Right cardiac atrium (tissue), 5 donors: ENCODE results near the gene RFC3. TPM values are rescaled to one million over a fixed set of nuclear protein-coding genes. Genes with fewer than 3 reads are reported as not detected.
A peak's percentile ranks its signal among the peaks of the same experiment; 100 is the strongest.
"Not testable (repeated sequence)": the region's sequence is repeated elsewhere in the genome, so short reads cannot be mapped to it uniquely, and the experiment has no call there.

Source experiments
- ATAC-seq, 2 donors: fragments of 200-7000 bp; cut with Tn5 transposase; one replicate each; pipeline versions ENCODE4 v1.8.0 to v1.9.1; 2020; ENCODE audit warnings: moderate library complexity in 2 of 2, mild to moderate bottlenecking in 1 of 2
- DNase-seq, 3 donors: peaks; one replicate each; pipeline ENCODE4 v3.0.0-alpha.2; 2020
- H3K27ac ChIP-seq: one replicate; pipeline ENCODE4 v1.5.1; 2013; ENCODE audit warnings: mild to moderate bottlenecking, low read length, control low read depth, moderate library complexity
- H3K27me3 ChIP-seq: one replicate; pipeline ENCODE4 v1.6.1; 2013; ENCODE audit not compliant: control insufficient read depth, insufficient read depth
- H3K4me1 ChIP-seq: one replicate; pipeline ENCODE4 v1.6.1; 2013; ENCODE audit warnings: low read length; ENCODE audit not compliant: control insufficient read depth, insufficient read depth
- H3K4me3 ChIP-seq: one replicate; pipeline ENCODE4 v1.5.1; 2013; ENCODE audit warnings: low read length, control low read depth
- H3K9me3 ChIP-seq: one replicate; pipeline ENCODE4 v1.6.1; 2013; ENCODE audit warnings: low read length; ENCODE audit not compliant: control insufficient read depth
- WGBS: extraction: QIAGEN DNeasy Blood & Tissue Kit; methylation state at CpG from one replicate; pipeline ENCODE4 v1.1.7; 2013; 5-methylcytosine and 5-hydroxymethylcytosine counted together
- intact Hi-C, 4 donors: fragments of 100-400 bp; cut with DNase I; formaldehyde crosslinking; loops; one replicate each; pipeline versions ENCODE4 v1.11.0 to v1.14.0; 2022 to 2023
- polyA plus RNA-seq: library from polyadenylated mRNA; stranded (reverse); fragments of 200-250 nt; gene quantifications from one replicate; pipeline ENCODE4 v1.2.3, GENCODE V29; 2013
- total RNA-seq, 4 donors: library from RNA; stranded (reverse); fragmentation: NEBNext Ultra II Directional; extraction: Animal tissue kit (Norgen Biotek cat#: 25700); gene quantifications; one replicate each; pipeline ENCODE4 v1.2.1, GENCODE V29; 2021
- donor health status: healthy with polysubstance abuse.
- donor health status: DM: no; HTN: yes; CAD: no.
- donor health status: DM: no; HTN: no; CAD: no.
- donor health status: DM: no; HTN: yes; CAD: no; lungs with severe emphysema.
- donor health status: DM: yes; HTN: yes; CAD: no.

Gene RFC3
- total and polyA plus RNA-seq, 5 donors, result 3.4 to 6.6 (median 4.1) TPM

DNA sequence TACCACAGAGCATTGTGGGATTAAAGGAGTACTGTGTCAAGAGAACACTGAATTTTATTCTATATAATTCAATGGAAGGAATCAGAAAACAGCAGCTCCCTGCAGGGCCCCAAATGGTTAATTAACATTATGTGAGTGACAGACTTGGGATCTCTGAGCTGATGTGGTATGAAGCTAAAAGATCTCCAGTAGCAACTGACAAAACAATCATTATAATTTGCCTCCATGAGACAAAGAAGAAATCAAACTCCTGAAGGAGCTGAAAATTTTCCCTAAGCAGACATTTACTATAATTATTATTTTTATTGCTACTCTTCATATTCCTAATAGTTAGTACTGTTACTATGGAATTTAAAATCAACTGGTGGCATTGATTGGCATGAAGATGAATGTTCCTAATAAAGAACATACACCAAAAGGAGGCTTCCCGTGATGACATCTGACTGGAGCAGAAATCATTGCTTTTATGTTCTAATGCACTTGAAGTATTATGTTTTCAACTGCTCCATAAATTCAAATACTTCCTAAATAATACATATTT, 28.8 kb upstream of the RFC3 start:
- Histone ChIP-seq H3K9me3 (no peaks in the 10 kb centered on the region), H3K4me3 (no peak overlapping the region), H3K27ac (no peak overlapping the region), H3K27me3 (no peaks in the 10 kb centered on the region), H3K4me1 (no peaks in the 10 kb centered on the region)
- intact Hi-C loops, result no loop called here
- DNase-seq, result no peak
- no peak for ATAC-seq
- 86% methylated on average over 1 of the region's 1 CpG for WGBS

- DNase-seq, result no peak
- H3K27ac ChIP-seq, result no peak overlapping the region
- H3K9me3 ChIP-seq, result no peaks in the 10 kb centered on the region
- intact Hi-C loops, result no loop called here
- H3K27me3 ChIP-seq, result no peaks in the 10 kb centered on the region
- H3K4me3 ChIP-seq, result no peak overlapping the region
- no peaks in the 10 kb centered on the region for H3K4me1 ChIP-seq
- ATAC-seq, result no peak
- WGBS, result 44% methylated on average over 4 of the region's 4 CpGs
These were observed 28.2 kb upstream of the RFC3 start for GRCh38 chr13:33789739-33790138.

DNA sequence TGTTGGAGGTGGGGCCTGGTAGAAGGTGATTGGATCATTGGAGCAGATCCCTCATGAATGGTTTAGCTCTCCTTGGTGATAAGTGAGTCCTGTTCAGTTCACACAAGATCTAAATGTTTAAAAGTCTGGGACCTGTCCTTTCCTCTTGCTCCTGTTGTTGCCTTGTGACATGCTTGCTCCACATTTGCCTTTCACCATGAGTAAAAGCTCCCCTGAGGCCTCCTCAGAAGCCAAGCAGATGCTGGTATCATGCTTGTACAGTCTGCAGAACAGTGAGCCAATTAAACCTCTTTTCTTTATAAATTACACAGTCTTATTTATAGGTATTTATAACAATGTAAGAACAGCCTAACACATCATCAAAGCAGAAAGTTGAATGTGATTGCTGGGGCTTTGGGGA, 24.2 kb upstream of the RFC3 start:
- intact Hi-C loops, result no loop called here
- no peak overlapping the region for H3K4me3 ChIP-seq
- no peak overlapping the region for H3K27ac ChIP-seq
- DNase-seq (no peak), ATAC-seq (no peak)
- H3K4me1 ChIP-seq, result no peaks in the 10 kb centered on the region
- H3K27me3 ChIP-seq, result no peaks in the 10 kb centered on the region
- no peaks in the 10 kb centered on the region for H3K9me3 ChIP-seq

- 57% methylated on average over 4 of the region's 4 CpGs for WGBS
- ATAC-seq (no peak), DNase-seq (no peak)
- Histone ChIP-seq H3K4me1 (no peaks in the 10 kb centered on the region), H3K9me3 (no peaks in the 10 kb centered on the region), H3K27me3 (no peaks in the 10 kb centered on the region), H3K4me3 (no peak overlapping the region), H3K27ac (no peak overlapping the region)
- intact Hi-C loops, result no loop called here
These were observed 23.4 kb upstream of the RFC3 start for GRCh38 chr13:33794576-33794975.

DNA sequence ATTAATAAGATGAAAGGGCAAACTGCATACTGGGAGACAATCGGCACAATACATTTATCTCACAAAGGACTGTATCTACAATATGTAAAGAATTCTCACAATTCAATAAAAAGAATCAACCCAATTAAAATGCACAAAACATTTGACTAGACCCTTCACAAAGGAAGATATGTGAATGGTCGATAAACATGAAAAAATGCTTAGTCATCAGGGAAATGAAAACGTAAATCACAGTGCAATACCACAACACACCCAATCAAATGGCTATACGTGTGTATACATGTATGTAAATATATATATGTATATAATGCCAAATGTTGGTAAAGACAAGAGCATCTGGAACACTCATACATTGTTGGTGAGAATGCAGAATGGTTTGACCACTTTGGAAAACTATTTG, 21.9 kb upstream of the RFC3 start:
- H3K27me3 ChIP-seq, result no peaks in the 10 kb centered on the region
- DNase-seq (no peak), ATAC-seq (no peak)
- 89% methylated on average over 4 of the region's 4 CpGs for WGBS
- intact Hi-C loops, result no loop called here
- H3K4me3 ChIP-seq, result no peak overlapping the region
- no peak overlapping the region for H3K27ac ChIP-seq
- H3K9me3 ChIP-seq, result no peaks in the 10 kb centered on the region
- no peaks in the 10 kb centered on the region for H3K4me1 ChIP-seq

DNA sequence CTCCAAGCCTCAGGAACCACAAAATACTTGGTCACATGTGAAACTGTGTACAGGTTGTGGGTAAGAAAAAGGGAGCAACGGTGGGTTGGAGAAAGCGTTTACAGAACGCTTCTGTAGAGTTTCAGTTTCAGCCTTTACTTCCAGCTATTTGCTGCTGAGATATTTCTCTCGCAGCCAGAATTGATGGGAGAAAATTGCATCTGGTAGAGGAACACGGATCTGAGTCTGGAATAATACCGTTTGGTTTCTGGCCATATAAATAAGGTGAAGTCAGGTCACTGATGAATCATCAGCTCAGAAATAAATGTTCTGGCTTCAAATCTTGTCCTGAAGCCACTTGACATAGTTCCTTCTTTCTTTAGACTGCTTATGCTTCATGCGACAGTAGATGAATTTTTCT, 20.3 kb upstream of the RFC3 start:
- Histone ChIP-seq H3K4me3 (peak overlapping the region; percentile 55), H3K27me3 (no peaks in the 10 kb centered on the region), H3K4me1 (no peaks in the 10 kb centered on the region), H3K9me3 (no peaks in the 10 kb centered on the region), H3K27ac (peak overlapping the region; percentile 51)
- 12% methylated on average over 7 of the region's 7 CpGs for WGBS
- DNase-seq, result no peak
- ATAC-seq, result peak; percentile 69 to 73
- intact Hi-C loops, result no loop called here

- H3K27ac ChIP-seq, result no peak overlapping the region
- 26% methylated on average over 3 of the region's 3 CpGs for WGBS
- peak; percentile 52 to 63 for ATAC-seq
- intact Hi-C loops, result no loop called here
- H3K9me3 ChIP-seq, result no peaks in the 10 kb centered on the region
- no peaks in the 10 kb centered on the region for H3K27me3 ChIP-seq
- H3K4me3 ChIP-seq, result peak overlapping the region; percentile 55
- DNase-seq, result no peak
- H3K4me1 ChIP-seq, result no peaks in the 10 kb centered on the region
These were observed 19.9 kb upstream of the RFC3 start for GRCh38 chr13:33798023-33798422.

DNA sequence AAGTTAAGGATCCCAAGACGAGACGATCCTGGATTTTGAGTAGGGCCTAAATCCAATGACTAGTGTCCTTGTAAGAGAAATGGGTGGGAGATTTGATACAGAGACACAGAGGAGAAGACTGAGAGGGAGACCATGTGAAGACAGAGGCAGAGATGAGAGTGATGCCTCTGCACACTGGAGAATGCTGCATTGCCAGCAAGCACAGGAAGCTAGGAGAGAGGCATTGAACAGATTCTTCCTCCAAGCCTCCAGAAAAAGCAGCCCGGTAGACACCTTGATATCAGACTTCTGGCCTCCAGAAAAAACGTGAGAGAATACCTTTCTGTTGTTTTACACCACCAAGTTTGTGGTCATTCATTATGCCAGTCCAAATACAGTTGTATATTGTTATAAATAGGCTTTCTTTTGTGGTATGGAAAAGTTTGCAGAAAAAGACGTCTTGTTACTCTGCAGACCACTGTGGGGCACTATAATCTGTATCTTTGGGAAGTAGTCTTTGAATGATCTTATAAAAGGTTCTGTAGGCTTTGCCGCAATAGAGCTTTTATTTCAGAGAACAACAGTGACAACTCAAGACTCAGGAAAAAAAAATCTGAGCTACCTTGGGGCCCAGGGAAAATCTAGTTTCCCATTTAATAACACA, 17.9 kb upstream of the RFC3 start:
- DNase-seq, result no peak
- Histone ChIP-seq H3K27me3 (no peaks in the 10 kb centered on the region), H3K4me1 (no peaks in the 10 kb centered on the region), H3K9me3 (no peaks in the 10 kb centered on the region), H3K27ac (no peak overlapping the region), H3K4me3 (no peak overlapping the region)
- intact Hi-C loops, result loop anchor here in 1 of 4 donors (10.0 kb wide), 1 partner anchor 275 kb away; no protein-coding TSS in a partner anchor
- 39% methylated on average over 6 of the region's 6 CpGs for WGBS
- ATAC-seq, result peak; percentile 35 to 38

- no peaks in the 10 kb centered on the region for H3K4me1 ChIP-seq
- intact Hi-C loops, result loop anchor here in 1 of 4 donors (10.0 kb wide), 1 partner anchor 274 kb away; no protein-coding TSS in a partner anchor
These were observed 17.2 kb upstream of the RFC3 start for GRCh38 chr13:33800646-33801186.

DNA sequence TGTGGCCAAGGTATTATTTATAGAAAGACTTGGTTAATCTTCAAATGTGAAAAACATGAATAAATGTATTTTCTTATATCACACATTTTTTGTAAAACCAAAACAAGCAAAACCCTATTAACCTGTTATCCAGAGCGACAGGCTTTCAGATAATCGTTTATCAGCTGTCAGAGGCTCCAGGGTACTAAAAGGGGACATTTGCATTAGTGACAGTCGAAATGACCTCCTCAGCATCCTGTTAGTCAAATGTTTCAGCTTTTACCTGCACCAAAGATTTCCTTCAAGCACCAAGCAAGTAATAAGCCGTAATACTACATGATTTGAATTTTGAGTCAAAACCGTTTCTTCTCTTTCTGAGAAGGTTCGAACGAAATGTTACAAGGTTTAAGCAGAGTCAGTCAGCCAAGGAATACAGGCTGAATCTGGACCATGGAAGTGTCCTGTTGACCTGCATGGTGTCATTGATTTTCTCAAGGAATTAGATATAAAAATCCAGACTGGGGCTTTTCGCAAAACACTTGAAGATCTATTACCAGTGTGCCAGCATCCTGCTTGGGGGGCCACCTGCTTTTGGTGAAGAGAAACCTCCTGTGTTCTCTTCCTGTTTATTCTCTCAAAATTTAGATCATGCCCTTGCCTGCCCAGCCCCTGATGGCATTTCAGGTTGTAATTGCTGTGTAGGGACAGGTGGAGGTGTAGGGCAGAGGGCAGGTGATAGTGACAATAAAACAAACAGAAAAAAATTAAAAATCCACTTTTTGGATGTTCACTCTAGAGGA, 11.3 kb upstream of the RFC3 start:
- intact Hi-C loops, result loop anchor here in 1 of 4 donors (10.0 kb wide), 1 partner anchor 268 kb away; no protein-coding TSS in a partner anchor

More at GRCh38 chr13:33800646-33801186, 17.2 kb upstream of the RFC3 start:
- Histone ChIP-seq H3K27ac (no peak overlapping the region), H3K9me3 (no peaks in the 10 kb centered on the region), H3K4me3 (no peak overlapping the region), H3K27me3 (no peaks in the 10 kb centered on the region)
- DNase-seq, result no peak
- 31% methylated on average over 3 of the region's 3 CpGs for WGBS
- ATAC-seq, result no peak

GRCh38 chr13:33812829-33813228, 5.1 kb upstream of the RFC3 start:
- intact Hi-C loops, H3K9me3 ChIP-seq, ATAC-seq, H3K27me3 ChIP-seq, H3K4me3 ChIP-seq, H3K27ac ChIP-seq, DNase-seq, H3K4me1 ChIP-seq: not testable (repeated sequence)
- 87% methylated on average over 7 of the region's 7 CpGs for WGBS

More for the DNA sequence above, 11.3 kb upstream of the RFC3 start:
- Histone ChIP-seq H3K9me3 (no peaks in the 10 kb centered on the region), H3K4me3 (no peak overlapping the region), H3K27me3 (no peaks in the 10 kb centered on the region), H3K27ac (no peak overlapping the region), H3K4me1 (no peaks in the 10 kb centered on the region)
- no peak for DNase-seq
- 65% methylated on average over 8 of the region's 8 CpGs for WGBS
- ATAC-seq, result no peak
